ENCODE measurements around the gene CYFIP2.
"Not testable (repeated sequence)": the region's sequence is repeated elsewhere in the genome, so short reads cannot be mapped to it uniquely, and the experiment has no call there.

The CYFIP2 gene

DNA sequence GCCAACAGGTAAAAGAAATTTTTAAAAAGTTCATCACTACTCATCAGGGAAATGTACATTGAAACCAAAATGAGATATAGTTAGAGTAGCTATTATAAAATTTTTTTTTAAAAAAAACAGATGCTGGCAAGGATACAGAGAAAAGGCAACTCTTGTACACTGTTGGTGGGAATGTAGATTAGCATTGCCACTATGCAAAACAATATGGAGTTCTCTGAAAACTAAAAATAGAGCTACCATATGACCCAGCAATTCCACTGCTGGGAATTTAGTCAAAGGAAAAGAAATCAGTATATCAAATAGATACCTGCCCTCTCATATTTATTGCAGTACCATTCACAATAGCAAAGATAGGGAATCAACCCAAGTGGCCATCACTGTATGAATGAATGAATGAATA is 149.9 kb downstream of the CYFIP2 start:
- TF ChIP-seq, protein P1, sequence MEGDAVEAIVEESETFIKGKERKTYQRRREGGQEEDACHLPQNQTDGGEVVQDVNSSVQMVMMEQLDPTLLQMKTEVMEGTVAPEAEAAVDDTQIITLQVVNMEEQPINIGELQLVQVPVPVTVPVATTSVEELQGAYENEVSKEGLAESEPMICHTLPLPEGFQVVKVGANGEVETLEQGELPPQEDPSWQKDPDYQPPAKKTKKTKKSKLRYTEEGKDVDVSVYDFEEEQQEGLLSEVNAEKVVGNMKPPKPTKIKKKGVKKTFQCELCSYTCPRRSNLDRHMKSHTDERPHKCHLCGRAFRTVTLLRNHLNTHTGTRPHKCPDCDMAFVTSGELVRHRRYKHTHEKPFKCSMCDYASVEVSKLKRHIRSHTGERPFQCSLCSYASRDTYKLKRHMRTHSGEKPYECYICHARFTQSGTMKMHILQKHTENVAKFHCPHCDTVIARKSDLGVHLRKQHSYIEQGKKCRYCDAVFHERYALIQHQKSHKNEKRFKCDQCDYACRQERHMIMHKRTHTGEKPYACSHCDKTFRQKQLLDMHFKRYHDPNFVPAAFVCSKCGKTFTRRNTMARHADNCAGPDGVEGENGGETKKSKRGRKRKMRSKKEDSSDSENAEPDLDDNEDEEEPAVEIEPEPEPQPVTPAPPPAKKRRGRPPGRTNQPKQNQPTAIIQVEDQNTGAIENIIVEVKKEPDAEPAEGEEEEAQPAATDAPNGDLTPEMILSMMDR (IDR thresholded peaks at IDR 0.05; ENCODE audit: low read depth, low read length, missing control alignments), result no peak
- H3K4me3 ChIP-seq (replicated peaks; ENCODE audit: low read depth, low read length), result no peak overlapping the region

DNA sequence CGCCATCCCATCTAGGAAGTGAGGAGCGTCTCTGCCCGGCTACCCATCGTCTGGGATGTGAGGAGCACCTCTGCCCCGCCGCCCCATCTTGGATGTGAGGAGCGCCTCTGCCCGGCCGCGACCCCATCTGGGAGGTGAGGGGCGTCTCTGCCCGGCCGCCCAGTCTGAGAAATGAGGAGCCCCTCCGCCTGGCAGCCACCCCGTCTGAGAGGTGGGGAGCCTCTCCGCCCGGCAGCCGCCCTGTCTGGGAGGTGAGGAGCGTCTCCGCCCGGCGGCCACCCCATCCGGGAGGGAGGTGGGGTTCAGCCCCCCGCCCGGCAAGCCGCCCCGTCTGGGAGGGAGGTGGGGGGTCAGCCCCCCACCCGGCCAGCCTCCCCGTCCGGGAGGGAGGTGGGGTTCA is 153.6 kb downstream of the CYFIP2 start:
- DNase-seq (ENCODE audit: extremely low read depth, low read depth), result not testable (repeated sequence)

More for the DNA sequence above, 149.9 kb downstream of the CYFIP2 start:
- no peak for DNase-seq (ENCODE audit: extremely low read depth, low read depth)

DNA sequence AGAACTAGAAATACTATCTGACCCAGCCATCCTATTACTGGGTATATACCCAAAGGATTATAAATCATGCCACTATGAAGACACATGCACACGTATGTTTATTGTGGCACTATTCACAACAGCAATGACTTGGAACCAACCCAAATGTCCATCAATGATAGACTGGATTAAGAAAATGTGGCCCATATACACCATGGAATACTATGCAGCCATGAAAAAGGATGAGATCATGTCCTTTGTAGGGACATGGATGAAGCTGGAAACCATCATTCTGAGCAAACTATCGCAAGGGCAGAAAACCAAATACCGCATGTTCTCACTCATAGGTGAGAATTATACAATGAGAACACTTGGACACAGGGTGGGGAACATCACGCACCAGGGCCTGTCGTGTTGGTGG is 164.0 kb downstream of the CYFIP2 start:
- not testable (repeated sequence) for H3K4me3 ChIP-seq (replicated peaks; ENCODE audit: low read depth, low read length); DNase-seq (ENCODE audit: extremely low read depth, low read depth)

More for the DNA sequence above, 153.6 kb downstream of the CYFIP2 start:
- not testable (repeated sequence) for H3K4me3 ChIP-seq (replicated peaks; ENCODE audit: low read depth, low read length)

DNA sequence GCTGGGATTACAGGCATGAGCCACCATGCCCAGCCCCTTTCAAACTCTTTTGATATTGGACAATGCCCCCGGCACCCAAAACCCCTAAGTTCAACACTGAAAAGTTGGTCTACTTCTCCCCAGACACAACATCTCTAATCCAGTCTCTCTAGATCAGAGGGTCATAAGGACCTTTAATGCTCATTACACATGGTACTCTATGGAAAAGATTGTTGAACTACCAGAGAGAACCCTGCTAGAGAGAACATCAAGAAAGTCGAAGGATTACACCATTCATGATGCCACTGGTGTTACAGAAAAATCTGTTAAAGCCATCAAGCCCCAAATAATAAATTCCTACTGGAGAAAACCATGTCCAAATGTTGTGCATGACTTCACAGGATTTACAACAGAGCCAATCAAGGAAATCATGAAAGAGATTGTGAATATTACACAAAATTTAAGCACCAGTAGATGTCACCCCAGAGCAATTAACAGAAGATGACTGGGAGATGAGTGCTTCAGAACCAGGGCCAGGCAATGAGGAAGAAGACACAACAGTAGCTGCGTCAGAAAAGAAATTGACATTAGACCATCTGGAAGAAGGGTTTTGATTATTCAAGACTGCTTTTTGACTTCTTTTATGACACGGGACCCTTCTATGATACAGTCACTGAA is 165.7 kb downstream of the CYFIP2 start:
- TF ChIP-seq, protein P1 (IDR thresholded peaks at IDR 0.05; ENCODE audit: low read depth, low read length, missing control alignments), result peak; percentile 41
- H3K4me3 ChIP-seq (replicated peaks; ENCODE audit: low read depth, low read length), result no peak overlapping the region
- peak; percentile 54 for DNase-seq (ENCODE audit: extremely low read depth, low read depth)

DNA sequence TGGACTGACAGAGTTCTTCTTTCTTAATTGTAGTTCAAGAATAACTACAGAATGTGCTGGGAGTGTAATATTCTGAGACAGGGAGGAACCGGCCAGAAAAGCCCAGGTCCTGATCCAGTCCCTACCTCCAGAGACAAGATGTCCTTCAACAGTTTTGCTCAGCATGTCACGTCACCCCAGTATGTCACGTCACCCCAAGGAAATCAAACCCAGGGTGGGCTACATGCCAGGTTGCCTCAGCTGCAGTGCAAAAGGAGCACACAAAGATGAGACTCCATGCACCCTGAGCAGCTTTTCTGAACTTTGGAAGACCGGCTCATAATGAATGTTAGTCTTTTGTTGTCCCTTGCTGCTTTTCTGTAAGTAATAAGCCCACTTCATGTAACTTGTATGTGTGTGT is 168.2 kb downstream of the CYFIP2 start:
- TF ChIP-seq, protein P1 (IDR thresholded peaks at IDR 0.05; ENCODE audit: low read depth, low read length, missing control alignments), result no peak
- H3K4me3 ChIP-seq (replicated peaks; ENCODE audit: low read depth, low read length), result no peak overlapping the region
- DNase-seq (ENCODE audit: extremely low read depth, low read depth), result no peak

DNA sequence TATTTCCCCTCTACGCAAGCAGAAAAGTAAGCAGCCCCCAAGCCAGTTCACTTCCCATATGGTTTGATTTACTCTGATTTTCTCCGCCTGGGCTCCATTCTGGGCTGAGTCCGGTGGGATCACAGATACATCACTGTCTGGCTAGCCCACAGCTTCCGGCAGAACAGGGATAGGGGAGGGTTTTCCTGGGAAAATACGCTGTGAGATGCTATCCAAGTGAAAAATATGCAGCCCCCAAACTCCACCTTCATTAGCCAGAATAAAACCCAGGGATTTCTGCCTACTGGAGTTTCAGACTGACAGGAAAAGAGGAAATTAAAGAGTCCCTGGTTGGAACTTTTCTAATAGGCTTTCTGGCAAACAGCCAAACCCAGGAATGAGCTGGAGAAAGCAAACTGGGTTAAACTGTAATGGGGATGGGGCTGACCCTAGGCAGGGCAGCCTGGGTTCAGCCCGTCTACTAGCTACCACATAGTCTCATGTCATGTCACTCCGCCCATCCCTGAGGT is 177.2 kb downstream of the CYFIP2 start:
- TF ChIP-seq, protein P1 (IDR thresholded peaks at IDR 0.05; ENCODE audit: low read depth, low read length, missing control alignments), result no peak
- DNase-seq (ENCODE audit: extremely low read depth, low read depth), result peak; percentile 9
- no peak overlapping the region for H3K4me3 ChIP-seq (replicated peaks; ENCODE audit: low read depth, low read length)

DNA sequence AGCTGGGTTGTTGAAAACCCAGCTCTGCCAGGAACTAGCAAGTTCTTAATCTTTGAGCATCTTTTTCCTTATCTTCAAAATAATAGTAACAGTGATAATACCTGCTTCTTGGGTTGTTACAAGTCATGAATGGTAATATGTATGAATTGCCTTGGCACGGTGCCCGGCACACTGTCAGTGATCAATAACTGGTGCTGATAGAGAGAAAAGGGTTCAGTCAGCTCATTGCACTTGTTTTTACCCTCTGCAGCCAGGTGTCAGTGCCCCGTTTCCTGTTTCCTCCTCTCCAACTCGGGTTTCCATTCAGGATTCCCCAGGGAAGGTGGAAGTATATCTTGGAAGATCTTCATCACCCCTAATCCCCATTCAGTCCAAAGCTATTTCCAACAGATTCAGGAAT is 178.3 kb downstream of the CYFIP2 start:
- no peak overlapping the region for H3K4me3 ChIP-seq (replicated peaks; ENCODE audit: low read depth, low read length)
- TF ChIP-seq, protein P1 (IDR thresholded peaks at IDR 0.05; ENCODE audit: low read depth, low read length, missing control alignments), result no peak
- DNase-seq (ENCODE audit: extremely low read depth, low read depth), result no peak
